NCI-H146 (cell line): Measurements from ENCODE around the gene TRDN.
A peak's percentile ranks its signal among the peaks of the same experiment; 100 is the strongest.

ENCODE experiments used
- DNase-seq: peaks from one replicate; lab custom pipeline; 2025; lab: John Stamatoyannopoulos, UW

The TRDN gene

GRCh38 chr6:123636782-123637181 lies at the start of gene TRDN:
Gene TRDN (minus strand): TSS chr6:123636950. CDS start chr6:123636775, 175 bp downstream.
- no peak for DNase-seq

GRCh38 chr6:123681957-123682462 lies 45.3 kb upstream of the TRDN start:
- DNase-seq = peak; percentile 4

GRCh38 chr6:123677897-123678296 lies 41.1 kb upstream of the TRDN start:
- no peak for DNase-seq

- DNase-seq = no peak
Measured at GRCh38 chr6:123676793-123677192, 40.0 kb upstream of the TRDN start.

- no peak for DNase-seq
Measured at GRCh38 chr6:123668965-123669591, 32.3 kb upstream of the TRDN start.

- no peak for DNase-seq
Measured at GRCh38 chr6:123668063-123668462, 31.3 kb upstream of the TRDN start.

- no peak for DNase-seq
Measured at GRCh38 chr6:123663436-123663835, 26.7 kb upstream of the TRDN start.

- no peak for DNase-seq
Measured at GRCh38 chr6:123662757-123663156, 26.0 kb upstream of the TRDN start.

- no peak for DNase-seq
Measured at GRCh38 chr6:123661105-123661891, 24.5 kb upstream of the TRDN start.

GRCh38 chr6:123659960-123660748 lies 23.4 kb upstream of the TRDN start:
- DNase-seq = no peak

GRCh38 chr6:123658848-123659247 lies 22.1 kb upstream of the TRDN start:
- DNase-seq = no peak

GRCh38 chr6:123655521-123656306 lies 19.0 kb upstream of the TRDN start:
- DNase-seq = no peak

- DNase-seq = no peak
Measured at GRCh38 chr6:123648723-123649122, 12.0 kb upstream of the TRDN start.

- no peak for DNase-seq
Measured at GRCh38 chr6:123648020-123648580, 11.3 kb upstream of the TRDN start.

GRCh38 chr6:123641497-123641896 lies 4.7 kb upstream of the TRDN start:
- no peak for DNase-seq

GRCh38 chr6:123640567-123641187 lies 3.9 kb upstream of the TRDN start:
- no peak for DNase-seq

GRCh38 chr6:123638865-123639264 lies 2.1 kb upstream of the TRDN start:
- no peak for DNase-seq

GRCh38 chr6:123636282-123636681 lies 468 bp downstream of the TRDN start:
- no peak for DNase-seq

- no peak for DNase-seq
Measured at GRCh38 chr6:123635567-123635966, 1.2 kb downstream of the TRDN start.

- no peak for DNase-seq
Measured at GRCh38 chr6:123635144-123635543, 1.6 kb downstream of the TRDN start.

GRCh38 chr6:123632641-123633040 lies 4.1 kb downstream of the TRDN start:
- no peak for DNase-seq
